Activated CD8-positive, alpha-beta T cell treated with anti-CD3 and anti-CD28 coated beads, Interleukin-2, amount 10 ng/mL, durations not matched to agents 7 days and 5 days (primary cell): ENCODE measurements around the gene CDK3. TPM values are rescaled to one million over a fixed set of nuclear protein-coding genes. Genes with fewer than 3 reads are reported as not detected.

Experiments
- total RNA-seq, 2 experiments: library from RNA; stranded (reverse); gene quantifications; one replicate each; pipeline ENCODE4 v1.2.3, GENCODE V29; 2021

Gene CDK3
- total RNA-seq, 2 experiments from 2014 or later: 6.4 to 7.3 TPM

Other genes with a start within 250 kb of the CDK3 start
- gene GALK1, start 235.7 kb upstream of the CDK3 start, total RNA-seq: 10 to 100 TPM; 52.2 to 56.9 TPM
- gene UNK, start 216.0 kb upstream of the CDK3 start, total RNA-seq: 10 to 100 TPM; 30.2 to 31.0 TPM
- 100 to 1,000 TPM; 234 to 249 TPM for gene UNC13D, start 156.5 kb upstream of the CDK3 start, total RNA-seq
- gene WBP2, start 145.5 kb upstream of the CDK3 start, total RNA-seq: 10 to 100 TPM; 64.3 to 68.6 TPM
- 10 to 100 TPM; 31.4 to 36.8 TPM for gene TRIM47, start 122.3 kb upstream of the CDK3 start, total RNA-seq
- 10 to 100 TPM; 35.8 to 37.3 TPM for gene TRIM65, start 103.9 kb upstream of the CDK3 start, total RNA-seq
- gene MRPL38, start 96.0 kb upstream of the CDK3 start, total RNA-seq: 100 to 1,000 TPM in 1 of 2 experiments, 10 to 100 TPM in 1; 89.0 to 113 TPM
- 10 to 100 TPM; 23.4 to 24.5 TPM for gene FBF1, start 59.8 kb upstream of the CDK3 start, total RNA-seq
- 10 to 100 TPM; 30.3 to 32.2 TPM for gene ACOX1, start 21.7 kb upstream of the CDK3 start, total RNA-seq
- 10 to 100 TPM; 16.8 to 21.0 TPM for gene TEN1, start 21.6 kb upstream of the CDK3 start, total RNA-seq
- gene EVPL, start 26.5 kb downstream of the CDK3 start, total RNA-seq: under 1 TPM; 0.34 to 0.47 TPM
- 10 to 100 TPM; 85.1 to 86.0 TPM for gene SRP68, start 71.7 kb downstream of the CDK3 start, total RNA-seq
- gene GALR2, start 73.9 kb downstream of the CDK3 start, total RNA-seq: under 1 TPM in 1 of 2 experiments, not detected in 1; 0.18 TPM
- under 1 TPM; 0.18 to 0.34 TPM for gene ZACN, start 78.3 kb downstream of the CDK3 start, total RNA-seq
- gene EXOC7, start 102.9 kb downstream of the CDK3 start, total RNA-seq: 100 to 1,000 TPM; 126 to 129 TPM
- gene FOXJ1, start 140.4 kb downstream of the CDK3 start, total RNA-seq: 1 to 10 TPM; 8.7 to 9.1 TPM
- gene RNF157, start 239.6 kb downstream of the CDK3 start, total RNA-seq: 100 to 1,000 TPM; 150 to 165 TPM